Transverse colon (tissue), 4 donors: Measurements from ENCODE around the gene NKIRAS2. TPM values are rescaled to one million over a fixed set of nuclear protein-coding genes. Genes with fewer than 3 reads are reported as not detected.

Experiments used
- DNase-seq: peaks from one replicate; pipeline ENCODE4 v3.0.0-alpha.2; 2019
- H3K27ac ChIP-seq, 4 donors: fragments of 200-600 bp; sonication (generic); 2 replicates each; pipeline ENCODE4 v1.5.1; 2016 to 2018; ENCODE audit warnings: inconsistent platforms in 4 of 4
- H3K27me3 ChIP-seq: fragments of 200-600 bp; sonication (generic); 2 replicates; pipeline ENCODE4 v1.5.1; 2017; ENCODE audit warnings: inconsistent platforms
- H3K36me3 ChIP-seq, 4 donors: fragments of 200-600 bp; sonication (generic); 2 replicates each; pipeline ENCODE4 v1.5.1; 2017 to 2019; ENCODE audit warnings: inconsistent platforms in 4 of 4
- H3K4me1 ChIP-seq, 4 donors: fragments of 200-600 bp; sonication (generic); 2 replicates each; pipeline ENCODE4 v1.5.1; 2017 to 2020; ENCODE audit warnings: inconsistent platforms in 4 of 4
- H3K4me3 ChIP-seq, 4 donors: fragments of 200-600 bp; sonication (generic); 1 replicate in 1 of 4; 2 replicates in 3 of 4; pipeline versions ENCODE4 v1.5.1 to v1.6.1; 2017 to 2019; ENCODE audit warnings: inconsistent platforms in 4 of 4
- H3K9me3 ChIP-seq, 2 donors: fragments of 200-600 bp; sonication (generic); 2 replicates each; pipeline ENCODE4 v1.5.1; 2017 to 2019; ENCODE audit warnings: inconsistent platforms in 2 of 2
- CTCF ChIP-seq, 5 experiments: fragments of 200-600 bp in 3 of 5; fragments of 450-650 bp in 2 of 5; sonication (generic) in 3 of 5; IDR thresholded peaks; 1 replicate in 2 of 5; 2 replicates in 3 of 5; pipeline ENCODE4 v1.5.1; 2016 to 2017; ENCODE audit warnings: antibody characterized with exemption in 5 of 5, inconsistent platforms in 3 of 5, mild to moderate bottlenecking in 2 of 5, moderate library complexity in 1 of 5
- EP300 ChIP-seq: sonication (generic); formaldehyde crosslinking; IDR thresholded peaks from one replicate; pipeline ENCODE4 v1.6.1; 2017; ENCODE audit warnings: antibody characterized with exemption, low read depth
- POLR2A ChIP-seq: fragments of 450-650 bp; IDR thresholded peaks from one replicate; pipeline ENCODE4 v1.6.1; 2016; ENCODE audit warnings: antibody characterized with exemption, mild to moderate bottlenecking, moderate library complexity
- POLR2AphosphoS5 ChIP-seq, 3 donors: sonication (generic); formaldehyde crosslinking; IDR thresholded peaks; one replicate each; pipeline ENCODE4 v1.6.1; 2016; ENCODE audit warnings: antibody characterized with exemption in 3 of 3
- WGBS, 2 donors: methylation state at CpG; one replicate each; pipeline ENCODE4 v1.1.5; 2018; ENCODE audit warnings: low coverage in 1 of 2; 5-methylcytosine and 5-hydroxymethylcytosine counted together
- in situ Hi-C, 4 donors: fragments of 200-750 bp; cut with MboI; loops; one replicate each; pipeline versions ENCODE4 v1.15.0 to v1.15.1; 2017; ENCODE audit warnings: low sequenced_read_pairs in 3 of 4, low pct_ligation_motif_present in 1 of 4, low pct_unique_long_range_greater_than_20kb in 1 of 4
- intact Hi-C: fragments of 100-400 bp; cut with DNase I; formaldehyde crosslinking; loops from one replicate; pipeline ENCODE4 v1.15.1; 2023; ENCODE audit warnings: low total_unique reads
- total RNA-seq, 4 donors: library from RNA; depleted of rRNA; stranded (reverse); fragments of >200 nt; gene quantifications; one replicate each; pipeline ENCODE4 v1.1.0, GENCODE V29; 2016

Gene NKIRAS2
- total RNA-seq, 4 donors from 2014 or later: 20.5 to 52.7 (median 35.0) TPM

- no peak for TF ChIP-seq EP300
- TF ChIP-seq POLR2A: no peak
- no peak for TF ChIP-seq CTCF (IDR thresholded peaks at IDR 0.05)
- no peak for TF ChIP-seq POLR2AphosphoS5 (IDR thresholded peaks at IDR 0.05)
- H3K9me3 ChIP-seq: no peaks in the 10 kb centered on the region
- in situ Hi-C loops: loop anchor here in 1 of 4 donors (5.0 kb wide), 1 partner anchor 89 kb away; the partner anchor contains the start of gene DHX58
- peaks cover 13 to 35% (median 24%) of the 10 kb centered on the region in 4 donors for H3K4me1 ChIP-seq
- peak overlapping the region; percentile 57 to 77 (median 69) for H3K27ac ChIP-seq
- 88% methylated on average over 15 of the region's 15 CpGs; no CpG with 5 or more reads in 1 of the 2 donors for WGBS, 2 donors
- H3K36me3 ChIP-seq: peaks cover 0 to 17% (median 2%) of the 10 kb centered on the region in 4 donors
- no peak overlapping the region for H3K4me3 ChIP-seq
- no peaks in the 10 kb centered on the region for H3K27me3 ChIP-seq
- intact Hi-C loops: no loop called here
- DNase-seq: no peak
Observed at GRCh38 chr17:42023524-42024349, 3.8 kb downstream of the NKIRAS2 start.

DNA sequence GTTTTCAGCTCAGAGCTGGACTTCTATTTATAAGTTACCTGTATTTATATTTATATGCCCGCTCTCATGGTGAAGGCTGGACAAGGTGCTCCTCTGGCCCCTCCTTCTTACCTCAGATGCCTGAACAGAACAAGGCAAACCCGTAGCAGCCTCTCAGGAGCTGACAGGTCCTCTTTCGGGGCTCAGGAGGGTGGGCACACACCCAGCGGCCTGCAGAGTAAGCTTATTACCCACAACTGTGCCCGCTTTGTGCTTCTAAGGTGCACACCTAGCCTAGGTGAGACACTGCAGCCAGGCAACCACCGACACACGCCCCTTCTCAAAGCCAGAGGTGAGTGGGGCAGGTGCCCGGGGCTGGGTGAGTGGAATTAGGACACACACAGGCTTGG lies 5.3 kb downstream of the NKIRAS2 start:
- WGBS, 2 donors: 60% methylated on average over 8 of the region's 8 CpGs; no CpG with 5 or more reads in 1 of the 2 donors
- intact Hi-C loops: loop anchor here (5.0 kb wide), 2 partner anchors 72 to 87 kb away; partner anchors contain the start of genes DHX58 and ZNF385C
- Histone ChIP-seq H3K4me1 (peaks cover 13 to 31% (median 24%) of the 10 kb centered on the region in 4 donors), H3K27me3 (no peaks in the 10 kb centered on the region), H3K36me3 (peaks cover 0 to 17% (median 2%) of the 10 kb centered on the region in 4 donors), H3K9me3 (no peaks in the 10 kb centered on the region), H3K4me3 (no peak overlapping the region), H3K27ac (peak overlapping the region; percentile 57 to 77 (median 69))
- no peak for DNase-seq
- TF ChIP-seq EP300: no peak
- TF ChIP-seq POLR2A: no peak
- TF ChIP-seq CTCF (IDR thresholded peaks at IDR 0.05): no peak
- TF ChIP-seq POLR2AphosphoS5 (IDR thresholded peaks at IDR 0.05): no peak
- in situ Hi-C loops: no loop called here

DNA sequence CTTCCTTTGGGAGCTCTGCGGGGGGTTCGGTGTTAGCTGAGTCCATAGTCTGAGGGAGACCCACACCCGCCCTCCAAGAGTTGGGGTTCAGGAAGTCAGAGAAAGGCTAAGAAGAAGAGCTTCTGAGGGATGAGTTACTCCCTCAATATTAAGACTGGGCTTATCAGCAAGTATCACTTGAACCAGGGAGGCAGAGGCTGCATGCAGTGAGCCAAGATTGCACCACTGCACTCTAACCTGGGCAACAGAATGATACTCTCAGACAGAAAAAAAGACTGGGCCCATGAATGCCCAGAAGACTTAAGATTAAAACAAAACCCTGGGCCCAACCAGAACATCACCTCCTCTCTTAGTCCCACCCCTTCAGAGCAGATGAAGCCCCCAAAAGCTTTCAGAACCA lies 6.0 kb downstream of the NKIRAS2 start:
- intact Hi-C loops (loop anchor here (5.0 kb wide), 2 partner anchors 71 to 86 kb away; partner anchors contain the start of genes DHX58 and ZNF385C), in situ Hi-C loops (no loop called here)

More for the DNA sequence above, 6.0 kb downstream of the NKIRAS2 start:
- Histone ChIP-seq H3K9me3 (no peaks in the 10 kb centered on the region), H3K4me1 (peaks cover 9 to 24% (median 17%) of the 10 kb centered on the region in 4 donors), H3K36me3 (peaks cover 0 to 17% (median 2%) of the 10 kb centered on the region in 4 donors), H3K27ac (no peak overlapping the region), H3K4me3 (no peak overlapping the region), H3K27me3 (no peaks in the 10 kb centered on the region)
- DNase-seq: no peak
- WGBS, 2 donors: 94 to 100% methylated on average over 2 to 3 of the region's 3 CpGs
- TF ChIP-seq EP300 (no peak), CTCF (IDR thresholded peaks at IDR 0.05) (no peak), POLR2A (no peak), POLR2AphosphoS5 (IDR thresholded peaks at IDR 0.05) (no peak)
